Left lung (tissue), 10 donors: ENCODE results near the gene TSEN34. TPM values are rescaled to one million over a fixed set of nuclear protein-coding genes. Genes with fewer than 3 reads are reported as not detected.
A peak's percentile ranks its signal among the peaks of the same experiment; 100 is the strongest.
"Not testable (repeated sequence)": the region's sequence is repeated elsewhere in the genome, so short reads cannot be mapped to it uniquely, and the experiment has no call there.

Experiments
- ATAC-seq: fragments of 200-7000 bp; cut with Tn5 transposase; one replicate; pipeline ENCODE4 v1.9.1; 2020; ENCODE audit warnings: moderate library complexity
- DNase-seq, 4 donors: peaks; one replicate each; pipeline ENCODE4 v3.0.0-alpha.2; 2013 to 2020
- H3K27ac ChIP-seq, 2 donors: fragments of 200-600 bp; sonication (generic) in 1 of 2; one replicate each; pipeline versions ENCODE4 v1.5.0 to v1.8.0; 2020 to 2021
- H3K27me3 ChIP-seq, 2 donors: fragments of 200-600 bp; sonication (generic) in 1 of 2; one replicate each; pipeline versions ENCODE4 v1.5.0 to v1.8.0; 2020 to 2021
- H3K36me3 ChIP-seq, 2 donors: fragments of 200-600 bp; sonication (generic) in 1 of 2; one replicate each; pipeline versions ENCODE4 v1.5.0 to v1.8.0; 2020 to 2021
- H3K4me1 ChIP-seq, 2 donors: fragments of 200-600 bp; one replicate each; pipeline ENCODE4 v1.8.0; 2021
- H3K4me3 ChIP-seq, 2 donors: fragments of 200-600 bp; sonication (generic) in 1 of 2; one replicate each; pipeline versions ENCODE4 v1.5.0 to v1.8.0; 2020 to 2021; ENCODE audit warnings: mild to moderate bottlenecking in 1 of 2
- H3K9me3 ChIP-seq, 2 donors: fragments of 200-600 bp; sonication (generic) in 1 of 2; one replicate each; pipeline versions ENCODE4 v1.5.0 to v1.8.0; 2020 to 2021
- intact Hi-C, 2 donors: fragments of 100-400 bp; cut with DNase I; formaldehyde crosslinking; loops; one replicate each; pipeline versions ENCODE4 v1.11.2 to v1.14.2; 2022
- polyA plus RNA-seq, 6 donors: library from polyadenylated mRNA; unstranded; fragments of 120-200 nt; gene quantifications; one replicate each; pipeline ENCODE4 v1.2.1, GENCODE V29; 2013; ENCODE audit not compliant: insufficient read length in 6 of 6
- total RNA-seq, 2 donors: library from RNA; stranded (reverse); fragmentation: NEBNext Ultra II Directional; extraction: Animal tissue kit (Norgen Biotek cat#: 25700); gene quantifications; one replicate each; pipeline ENCODE4 v1.2.1, GENCODE V29; 2021
- donor health status: DM: no; HTN: yes; CAD: no.
- donor health status: DM: no; HTN: no; CAD: no.

Gene TSEN34
- total and polyA plus RNA-seq, 8 donors: 32.2 to 60.6 (median 42.0) TPM

DNA sequence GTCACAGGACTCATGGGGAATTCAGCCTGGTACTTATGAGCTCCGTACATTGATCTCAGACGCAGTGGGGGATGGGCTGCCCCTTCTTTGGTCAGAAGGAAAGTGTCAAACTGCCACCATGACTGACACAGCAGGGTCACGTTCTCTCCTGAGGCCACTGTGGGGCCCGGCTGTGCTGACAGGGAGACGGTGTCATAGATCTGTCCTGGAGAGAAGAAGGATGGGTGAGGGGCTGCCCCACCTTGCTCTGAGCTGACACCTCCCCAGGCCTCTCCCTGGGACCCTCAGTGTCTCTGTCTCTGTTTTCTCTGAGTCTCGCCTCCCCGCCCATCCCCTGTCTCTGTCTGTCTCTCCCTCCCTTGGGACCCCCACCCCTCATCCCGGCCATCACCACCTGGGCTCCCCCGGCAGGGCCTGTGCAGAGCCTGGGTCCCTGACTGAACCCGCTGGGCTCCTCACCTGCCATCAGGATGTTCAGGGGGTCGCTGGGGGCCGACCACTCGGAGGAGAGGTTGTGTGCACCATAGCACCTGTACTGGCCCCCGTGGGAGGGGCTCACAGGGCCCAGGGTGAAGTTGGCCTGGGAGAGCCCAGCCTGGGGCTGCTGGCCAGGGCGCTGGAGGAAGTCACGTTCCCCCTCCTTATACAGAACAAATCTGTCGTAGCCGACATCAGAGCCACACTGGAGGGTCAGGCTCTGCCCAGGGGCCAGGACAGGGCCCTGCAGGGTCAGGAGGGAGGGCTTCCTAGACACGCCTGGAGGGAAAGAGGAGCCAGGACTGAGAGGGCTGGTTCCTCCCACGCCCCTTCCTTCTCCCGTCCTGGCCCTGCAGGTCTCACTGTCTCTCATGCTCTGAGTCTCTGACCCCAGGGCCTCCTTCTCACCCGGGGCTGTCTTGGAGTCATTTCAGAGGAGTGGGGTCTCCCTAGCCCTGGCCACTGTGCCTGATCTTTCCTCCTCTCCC lies 49.5 kb downstream of the TSEN34 start:
- intact Hi-C loops, H3K9me3 ChIP-seq, DNase-seq, ATAC-seq, H3K4me1 ChIP-seq, H3K27ac ChIP-seq: not testable (repeated sequence)
- peaks cover 0 to 37% of the 10 kb centered on the region in 2 donors for H3K36me3 ChIP-seq
- H3K27me3 ChIP-seq: peaks cover 0 to 26% of the 10 kb centered on the region in 2 donors
- peak overlapping the region in 1 of 2 donors; percentile 50 for H3K4me3 ChIP-seq

GRCh38 chr19:54242234-54242633 lies 51.1 kb downstream of the TSEN34 start:
- ATAC-seq: peak; percentile 28
- peak overlapping the region in 1 of 2 donors; percentile 50 for H3K4me3 ChIP-seq
- DNase-seq, H3K9me3 ChIP-seq, intact Hi-C loops: not testable (repeated sequence)
- peaks cover 0 to 24% of the 10 kb centered on the region in 2 donors for H3K4me1 ChIP-seq
- H3K27ac ChIP-seq: peak overlapping the region in 1 of 2 donors; percentile 77
- H3K36me3 ChIP-seq: peaks cover 0 to 22% of the 10 kb centered on the region in 2 donors
- peaks cover 0 to 26% of the 10 kb centered on the region in 2 donors for H3K27me3 ChIP-seq

GRCh38 chr19:54242646-54243045 lies 51.5 kb downstream of the TSEN34 start, which contains the start of gene LILRA6:
LILRA6 (minus strand) TSS chr19:54242790.
- peaks cover 0 to 26% of the 10 kb centered on the region in 2 donors for H3K27me3 ChIP-seq
- H3K36me3 ChIP-seq: peaks cover 0 to 17% of the 10 kb centered on the region in 2 donors
- peaks cover 0 to 28% of the 10 kb centered on the region in 2 donors for H3K4me1 ChIP-seq
- H3K9me3 ChIP-seq, intact Hi-C loops: not testable (repeated sequence)
- H3K4me3 ChIP-seq: peak within 1 kb of the TSS in 1 of 2 donors; percentile 50
- peak in 2 of 4 donors; percentile 57 to 79 for DNase-seq
- ATAC-seq: peak; percentile 83
- peak within 1 kb of the TSS in 1 of 2 donors; percentile 77 for H3K27ac ChIP-seq

- H3K27ac ChIP-seq, H3K4me3 ChIP-seq, H3K9me3 ChIP-seq, H3K36me3 ChIP-seq, ATAC-seq, intact Hi-C loops, DNase-seq: not testable (repeated sequence)
- Histone ChIP-seq H3K4me1 (peaks cover 0 to 40% of the 10 kb centered on the region in 2 donors), H3K27me3 (peaks cover 0 to 33% of the 10 kb centered on the region in 2 donors)
These were observed 52.7 kb downstream of the TSEN34 start for GRCh38 chr19:54243809-54244208.

Other genes with a start within 250 kb of the TSEN34 start
- under 1 TPM in 1 of 2 donors, not detected in 1; 0.03 TPM for gene CACNG8, start 228.4 kb upstream of the TSEN34 start, total RNA-seq
- under 1 TPM; 0.04 to 0.15 (median 0.09) TPM for gene CACNG8, start 228.4 kb upstream of the TSEN34 start, polyA plus RNA-seq
- gene CACNG6, start 199.7 kb upstream of the TSEN34 start, total RNA-seq: 1 to 10 TPM in 1 of 2 donors, not detected in 1; 2.5 TPM
- 1 to 10 TPM in 1 of 6 donors, under 1 TPM in 5; 0.17 to 1.2 (median 0.41) TPM for gene CACNG6, start 199.7 kb upstream of the TSEN34 start, polyA plus RNA-seq
- gene VSTM1, start 127.4 kb upstream of the TSEN34 start, total RNA-seq: 10 to 100 TPM in 1 of 2 donors, under 1 TPM in 1; 0.44 to 12.1 TPM
- under 1 TPM in 4 of 6 donors, not detected in 2; 0.20 to 0.32 (median 0.29) TPM for gene VSTM1, start 127.4 kb upstream of the TSEN34 start, polyA plus RNA-seq
- gene TARM1, start 109.9 kb upstream of the TSEN34 start, total RNA-seq: not detected
- under 1 TPM in 5 of 6 donors, not detected in 1; 0.24 to 0.46 (median 0.31) TPM for gene TARM1, start 109.9 kb upstream of the TSEN34 start, polyA plus RNA-seq
- gene OSCAR, start 90.5 kb upstream of the TSEN34 start, total RNA-seq: 10 to 100 TPM; 13.2 to 57.1 TPM
- gene OSCAR, start 90.5 kb upstream of the TSEN34 start, polyA plus RNA-seq: under 1 TPM; 0.43 to 0.70 (median 0.56) TPM
- gene NDUFA3, start 88.5 kb upstream of the TSEN34 start, total RNA-seq: 100 to 1,000 TPM in 1 of 2 donors, 10 to 100 TPM in 1; 81.9 to 126 TPM
- 100 to 1,000 TPM in 3 of 6 donors, 10 to 100 TPM in 3; 60.4 to 117 (median 96.6) TPM for gene NDUFA3, start 88.5 kb upstream of the TSEN34 start, polyA plus RNA-seq
- gene TFPT, start 75.7 kb upstream of the TSEN34 start, total RNA-seq: 10 to 100 TPM; 17.4 to 18.7 TPM
- 10 to 100 TPM; 14.3 to 19.9 (median 18.6) TPM for gene TFPT, start 75.7 kb upstream of the TSEN34 start, polyA plus RNA-seq
- gene PRPF31, start 75.6 kb upstream of the TSEN34 start, total RNA-seq: 10 to 100 TPM; 46.8 to 49.5 TPM
- gene PRPF31, start 75.6 kb upstream of the TSEN34 start, polyA plus RNA-seq: 10 to 100 TPM; 56.7 to 65.3 (median 63.5) TPM
- 10 to 100 TPM; 35.2 to 46.0 TPM for gene CNOT3, start 53.5 kb upstream of the TSEN34 start, total RNA-seq
- gene CNOT3, start 53.5 kb upstream of the TSEN34 start, polyA plus RNA-seq: 10 to 100 TPM; 59.2 to 75.0 (median 64.0) TPM
- 1 to 10 TPM; 5.4 to 6.5 TPM for gene LENG1, start 31.6 kb upstream of the TSEN34 start, total RNA-seq
- 10 to 100 TPM in 1 of 6 donors, 1 to 10 TPM in 5; 6.6 to 10.9 (median 8.2) TPM for gene LENG1, start 31.6 kb upstream of the TSEN34 start, polyA plus RNA-seq
- 10 to 100 TPM; 45.3 to 74.0 TPM for gene TMC4, start 18.1 kb upstream of the TSEN34 start, total RNA-seq
- 10 to 100 TPM; 29.1 to 39.7 (median 32.0) TPM for gene TMC4, start 18.1 kb upstream of the TSEN34 start, polyA plus RNA-seq
- gene MBOAT7, start 1.7 kb upstream of the TSEN34 start, total RNA-seq: 100 to 1,000 TPM in 1 of 2 donors, 10 to 100 TPM in 1; 98.5 to 102 TPM
- gene MBOAT7, start 1.7 kb upstream of the TSEN34 start, polyA plus RNA-seq: 10 to 100 TPM; 48.1 to 61.8 (median 51.7) TPM
- gene RPS9, start 9.6 kb downstream of the TSEN34 start, total RNA-seq: 1,000 to 10,000 TPM; 1,023 to 1,099 TPM
- 1,000 to 10,000 TPM; 1,996 to 2,208 (median 2,085) TPM for gene RPS9, start 9.6 kb downstream of the TSEN34 start, polyA plus RNA-seq
- gene LILRB3, start 31.7 kb downstream of the TSEN34 start, total RNA-seq: 10 to 100 TPM; 21.8 to 90.8 TPM
- 1 to 10 TPM; 2.1 to 3.0 (median 2.4) TPM for gene LILRB3, start 31.7 kb downstream of the TSEN34 start, polyA plus RNA-seq
- 10 to 100 TPM in 1 of 2 donors, 1 to 10 TPM in 1; 7.3 to 51.5 TPM for gene LILRA6, start 51.5 kb downstream of the TSEN34 start, total RNA-seq
- gene LILRA6, start 51.5 kb downstream of the TSEN34 start, polyA plus RNA-seq: under 1 TPM; 0.53 to 0.83 (median 0.64) TPM
- gene LILRB5, start 66.0 kb downstream of the TSEN34 start, total RNA-seq: 10 to 100 TPM; 11.9 to 16.5 TPM
- 1 to 10 TPM; 3.3 to 4.9 (median 4.4) TPM for gene LILRB5, start 66.0 kb downstream of the TSEN34 start, polyA plus RNA-seq
- 10 to 100 TPM; 10.5 to 54.9 TPM for gene LILRB2, start 89.8 kb downstream of the TSEN34 start, total RNA-seq
- gene LILRB2, start 89.8 kb downstream of the TSEN34 start, polyA plus RNA-seq: 1 to 10 TPM; 1.2 to 2.2 (median 1.7) TPM
- gene LILRA5, start 121.9 kb downstream of the TSEN34 start, total RNA-seq: 10 to 100 TPM in 1 of 2 donors, 1 to 10 TPM in 1; 4.2 to 52.8 TPM
- gene LILRA5, start 121.9 kb downstream of the TSEN34 start, polyA plus RNA-seq: 1 to 10 TPM in 1 of 6 donors, under 1 TPM in 4, not detected in 1; 0.44 to 1.2 (median 0.67) TPM
- gene LILRA4, start 147.9 kb downstream of the TSEN34 start, total RNA-seq: 1 to 10 TPM; 1.8 to 2.3 TPM
- under 1 TPM in 2 of 6 donors, not detected in 4; 0.10 to 0.12 TPM for gene LILRA4, start 147.9 kb downstream of the TSEN34 start, polyA plus RNA-seq
- 100 to 1,000 TPM in 1 of 2 donors, 10 to 100 TPM in 1; 66.9 to 172 TPM for gene LAIR1, start 173.6 kb downstream of the TSEN34 start, total RNA-seq
- gene LAIR1, start 173.6 kb downstream of the TSEN34 start, polyA plus RNA-seq: 10 to 100 TPM in 1 of 6 donors, 1 to 10 TPM in 5; 5.0 to 11.1 (median 6.4) TPM
- not detected for gene TTYH1, start 224.2 kb downstream of the TSEN34 start, total RNA-seq
- gene TTYH1, start 224.2 kb downstream of the TSEN34 start, polyA plus RNA-seq: 10 to 100 TPM in 1 of 6 donors, 1 to 10 TPM in 5; 2.3 to 13.4 (median 4.7) TPM